Osteocyte (in vitro differentiated cells): Measurements from ENCODE around the gene FAM216A. TPM values are rescaled to one million over a fixed set of nuclear protein-coding genes. Genes with fewer than 3 reads are reported as not detected.

Source experiments
- DNase-seq: peaks from one replicate; pipeline ENCODE4 v3.0.0; 2021; ENCODE audit warnings: mixed read lengths; ENCODE audit not compliant: unreplicated experiment; ENCODE audit errors: extremely low spot score
- H3K27ac Mint-ChIP-seq: one replicate; pipeline ENCODE4 v1.8.0; 2021; ENCODE audit warnings: mild to moderate bottlenecking, mixed read lengths; ENCODE audit not compliant: unreplicated experiment
- H3K27me3 Mint-ChIP-seq: one replicate; pipeline ENCODE4 v1.8.0; 2021; ENCODE audit warnings: mixed read lengths; ENCODE audit not compliant: unreplicated experiment
- H3K36me3 Mint-ChIP-seq: one replicate; pipeline ENCODE4 v1.8.0; 2021; ENCODE audit warnings: mixed read lengths; ENCODE audit not compliant: unreplicated experiment
- H3K4me1 Mint-ChIP-seq: one replicate; pipeline ENCODE4 v1.8.0; 2021; ENCODE audit warnings: mixed read lengths; ENCODE audit not compliant: unreplicated experiment
- H3K4me3 Mint-ChIP-seq: one replicate; pipeline ENCODE4 v1.8.0; 2021; ENCODE audit warnings: mild to moderate bottlenecking, moderate library complexity, mixed read lengths; ENCODE audit not compliant: unreplicated experiment
- H3K9me3 Mint-ChIP-seq: one replicate; pipeline ENCODE4 v1.8.0; 2021; ENCODE audit warnings: mixed read lengths; ENCODE audit not compliant: unreplicated experiment
- total RNA-seq: library from RNA; stranded (reverse); gene quantifications from 2 replicates; pipeline ENCODE4 v1.2.1, GENCODE V29; 2021
- TF ChIP-seq, protein P1 (sequence below): fragments of 200-600 bp; sonication (generic); IDR thresholded peaks from 2 replicates; pipeline ENCODE4 v1.5.0; 2021; ENCODE audit warnings: antibody characterized with exemption, mild to moderate bottlenecking, moderate library complexity

Gene FAM216A
- total RNA-seq, 1 donor from 2014 or later: 8.4 TPM

DNA sequence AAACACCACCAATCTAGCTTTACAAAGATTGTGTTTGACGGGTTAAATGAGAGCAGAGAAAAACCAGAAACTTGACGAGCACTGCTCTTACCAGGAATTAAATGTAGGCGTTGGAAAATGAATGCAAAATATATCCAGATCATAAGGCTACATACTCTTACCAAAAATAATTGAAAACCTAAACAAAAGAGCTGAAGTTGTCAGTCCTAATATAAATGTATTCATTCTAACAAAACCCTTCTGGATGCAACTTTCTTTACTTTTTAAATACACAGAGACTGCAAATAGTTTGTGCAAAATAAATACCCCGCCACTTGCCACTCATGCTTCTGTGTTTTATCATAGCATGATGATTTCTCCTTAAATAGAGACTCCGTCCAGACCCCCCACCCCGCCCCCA is 66.2 kb downstream of the FAM216A start:
- Mint-ChIP-seq H3K4me1 (no peaks in the 10 kb centered on the region), H3K27me3 (no peaks in the 10 kb centered on the region), H3K36me3 (peaks cover 23% of the 10 kb centered on the region), H3K27ac (no peak overlapping the region), H3K4me3 (no peak overlapping the region), H3K9me3 (no peaks in the 10 kb centered on the region)
- TF ChIP-seq, protein P1, sequence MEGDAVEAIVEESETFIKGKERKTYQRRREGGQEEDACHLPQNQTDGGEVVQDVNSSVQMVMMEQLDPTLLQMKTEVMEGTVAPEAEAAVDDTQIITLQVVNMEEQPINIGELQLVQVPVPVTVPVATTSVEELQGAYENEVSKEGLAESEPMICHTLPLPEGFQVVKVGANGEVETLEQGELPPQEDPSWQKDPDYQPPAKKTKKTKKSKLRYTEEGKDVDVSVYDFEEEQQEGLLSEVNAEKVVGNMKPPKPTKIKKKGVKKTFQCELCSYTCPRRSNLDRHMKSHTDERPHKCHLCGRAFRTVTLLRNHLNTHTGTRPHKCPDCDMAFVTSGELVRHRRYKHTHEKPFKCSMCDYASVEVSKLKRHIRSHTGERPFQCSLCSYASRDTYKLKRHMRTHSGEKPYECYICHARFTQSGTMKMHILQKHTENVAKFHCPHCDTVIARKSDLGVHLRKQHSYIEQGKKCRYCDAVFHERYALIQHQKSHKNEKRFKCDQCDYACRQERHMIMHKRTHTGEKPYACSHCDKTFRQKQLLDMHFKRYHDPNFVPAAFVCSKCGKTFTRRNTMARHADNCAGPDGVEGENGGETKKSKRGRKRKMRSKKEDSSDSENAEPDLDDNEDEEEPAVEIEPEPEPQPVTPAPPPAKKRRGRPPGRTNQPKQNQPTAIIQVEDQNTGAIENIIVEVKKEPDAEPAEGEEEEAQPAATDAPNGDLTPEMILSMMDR: no peak
- no peak for DNase-seq

DNA sequence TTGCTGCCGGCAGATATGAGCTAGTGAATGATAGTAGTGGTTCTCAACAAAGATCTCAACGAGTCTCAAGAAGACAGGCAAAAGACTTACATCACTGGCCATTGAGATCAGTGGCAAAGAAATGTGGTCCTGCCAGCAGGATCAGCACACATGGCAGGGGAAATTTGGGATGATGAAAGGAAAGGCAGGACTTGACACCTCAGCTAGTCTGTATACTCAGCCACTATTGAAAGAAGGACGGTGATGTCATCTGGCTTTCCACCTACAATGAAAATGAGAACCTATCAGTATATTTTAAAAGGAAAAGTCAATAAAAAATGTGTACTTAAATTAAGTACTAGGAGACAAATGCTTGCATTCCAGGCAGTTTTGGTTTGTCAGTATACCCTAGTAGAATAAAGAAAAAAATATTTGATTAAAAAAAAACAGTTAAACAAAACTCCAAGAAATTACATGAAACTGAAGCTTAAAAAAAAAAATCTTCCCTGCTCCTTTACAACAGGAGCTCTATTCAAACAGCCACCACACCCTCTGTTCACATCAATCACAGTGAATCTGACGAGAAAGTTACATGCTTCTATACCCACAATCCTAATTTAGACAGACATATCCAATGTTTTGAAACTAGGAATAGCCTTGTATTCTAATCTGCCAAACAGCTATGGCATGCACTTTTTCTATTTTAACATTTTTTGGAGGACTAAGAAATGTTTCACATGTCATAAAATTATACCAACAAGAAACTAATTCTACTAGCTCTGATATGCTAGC is 68.4 kb downstream of the FAM216A start:
- no peak for DNase-seq

DNA sequence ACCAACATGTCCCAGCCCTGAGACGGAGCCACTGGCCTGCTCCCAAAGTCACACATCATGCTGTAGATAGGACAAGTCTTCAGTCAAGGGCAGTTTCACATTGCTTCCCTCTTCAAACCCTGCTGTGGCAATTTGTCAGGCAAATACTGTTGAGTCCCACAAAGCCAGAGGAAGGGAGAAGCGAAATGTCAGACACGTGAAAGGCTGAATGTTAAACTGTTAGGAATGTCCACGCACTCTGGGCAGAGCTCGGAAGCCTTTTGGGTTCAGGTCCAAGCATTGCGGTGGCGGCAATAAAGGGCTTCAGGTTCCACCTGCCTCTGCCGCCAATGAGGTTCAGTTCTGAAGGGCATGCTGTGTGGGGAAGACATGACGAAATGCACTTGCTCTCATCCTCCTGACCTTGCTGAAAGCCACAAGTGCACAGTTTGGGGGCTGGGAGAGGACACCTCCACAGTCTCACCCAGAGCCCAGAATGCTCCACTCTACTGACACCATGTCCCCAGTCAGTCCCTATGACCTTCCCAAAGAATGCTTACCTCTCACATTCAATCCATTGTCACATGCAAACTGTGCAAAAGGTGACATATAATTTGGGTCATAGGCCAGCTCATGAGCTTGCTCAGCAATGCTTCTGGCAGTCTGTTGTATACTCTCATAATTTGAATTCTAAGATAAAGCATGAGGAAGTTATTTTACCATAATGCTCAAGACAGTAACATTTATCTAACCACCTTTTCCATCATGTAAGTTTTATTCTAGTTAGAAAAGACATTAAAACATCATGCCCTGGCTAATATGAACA is 69.2 kb downstream of the FAM216A start:
- Mint-ChIP-seq H3K4me1 (peaks cover 2% of the 10 kb centered on the region), H3K4me3 (no peak overlapping the region), H3K9me3 (no peaks in the 10 kb centered on the region), H3K27me3 (no peaks in the 10 kb centered on the region), H3K36me3 (peaks cover 19% of the 10 kb centered on the region), H3K27ac (peak overlapping the region; percentile 20)
- TF ChIP-seq, protein P1: no peak
- no peak for DNase-seq

More for the DNA sequence above, 68.4 kb downstream of the FAM216A start:
- Mint-ChIP-seq H3K36me3 (peaks cover 19% of the 10 kb centered on the region), H3K4me3 (no peak overlapping the region), H3K9me3 (no peaks in the 10 kb centered on the region), H3K4me1 (no peaks in the 10 kb centered on the region), H3K27me3 (no peaks in the 10 kb centered on the region), H3K27ac (peak overlapping the region; percentile 20)
- TF ChIP-seq, protein P1: no peak

DNA sequence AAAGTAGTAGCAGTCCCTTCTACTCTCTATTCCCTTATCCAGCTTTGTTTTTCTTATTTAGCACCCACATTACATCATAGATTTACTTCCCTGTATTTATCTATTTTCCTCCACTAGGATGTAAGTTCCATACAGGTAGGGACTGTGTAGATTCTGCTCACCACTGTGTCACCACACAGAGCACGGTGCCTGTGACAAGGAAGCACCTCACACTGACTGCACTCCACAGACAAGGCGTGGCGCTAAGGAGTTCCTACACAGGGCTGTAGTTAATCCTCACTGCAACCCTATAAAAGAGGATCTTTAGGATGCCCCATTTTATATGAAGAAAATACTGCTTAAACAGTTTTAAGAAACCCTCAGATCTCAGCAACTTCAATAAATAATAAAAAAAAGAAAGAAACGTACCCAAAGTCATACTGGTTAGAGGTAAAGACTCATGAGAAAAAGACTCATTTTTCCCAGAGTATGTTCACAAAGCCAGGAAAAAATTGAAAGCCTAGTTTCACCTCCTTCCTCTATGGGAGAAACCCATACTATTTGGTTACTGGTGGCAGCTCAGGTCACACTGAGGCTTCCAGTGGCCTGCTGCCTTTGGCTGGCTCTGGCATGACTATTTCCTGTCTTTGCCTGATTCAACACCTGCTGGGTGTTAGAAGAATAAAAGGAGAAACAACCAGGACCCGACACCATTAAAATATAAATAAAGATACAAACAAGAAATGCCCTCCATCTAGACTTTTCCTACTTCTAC is 70.4 kb downstream of the FAM216A start:
- TF ChIP-seq, protein P1: no peak
- Mint-ChIP-seq H3K27ac (no peak overlapping the region), H3K4me3 (no peak overlapping the region), H3K9me3 (no peaks in the 10 kb centered on the region), H3K27me3 (no peaks in the 10 kb centered on the region), H3K36me3 (peaks cover 23% of the 10 kb centered on the region), H3K4me1 (peaks cover 14% of the 10 kb centered on the region)
- DNase-seq: no peak

Other genes with a start within 250 kb of the FAM216A start
- gene ATP2A2, start 187.6 kb upstream of the FAM216A start, total RNA-seq: 183 and 197 TPM in 2 replicates
- gene ANAPC7, start 65.1 kb upstream of the FAM216A start, total RNA-seq: 47.9 and 48.8 TPM in 2 replicates
- 194 and 221 TPM in 2 replicates for gene ARPC3, start 18.5 kb upstream of the FAM216A start, total RNA-seq
- 16.4 and 18.9 TPM in 2 replicates for gene GPN3, start 588 bp upstream of the FAM216A start, total RNA-seq
- gene VPS29, start 33.3 kb downstream of the FAM216A start, total RNA-seq: 73.5 and 75.8 TPM in 2 replicates
- gene RAD9B, start 33.5 kb downstream of the FAM216A start, total RNA-seq: 0.44 and 0.64 TPM in 2 replicates
- 13.3 and 14.4 TPM in 2 replicates for gene PPTC7, start 114.5 kb downstream of the FAM216A start, total RNA-seq
- 49.5 and 51.4 TPM in 2 replicates for gene TCTN1, start 145.3 kb downstream of the FAM216A start, total RNA-seq
- 0.76 and 0.94 TPM in 2 replicates for gene HVCN1, start 220.3 kb downstream of the FAM216A start, total RNA-seq